Naive B cell (primary cell): Measurements from ENCODE around the gene MYO5A. TPM values are rescaled to one million over a fixed set of nuclear protein-coding genes. Genes with fewer than 3 reads are reported as not detected.
"Not testable (repeated sequence)": the region's sequence is repeated elsewhere in the genome, so short reads cannot be mapped to it uniquely, and the experiment has no call there.

Experiments used
- ATAC-seq, 2 donors: fragments of 150-1000 bp; cut with Tn5 transposase; 2 replicates each; pipeline ENCODE4 v1.10.0; 2021; ENCODE audit warnings: low read depth in 2 of 2, mild to moderate bottlenecking in 2 of 2, moderate library complexity in 2 of 2
- DNase-seq: peaks from one replicate; pipeline ENCODE4 v3.0.0; 2022
- H3K27ac Mint-ChIP-seq, 6 donors: one replicate each; pipeline ENCODE4 v1.8.0; 2020 to 2022; ENCODE audit warnings: mild to moderate bottlenecking in 6 of 6, mixed read lengths in 6 of 6, moderate library complexity in 5 of 6, inconsistent platforms in 2 of 6
- H3K27me3 Mint-ChIP-seq, 3 donors: one replicate each; pipeline ENCODE4 v1.8.0; 2021 to 2022; ENCODE audit warnings: mixed read lengths in 3 of 3, mild to moderate bottlenecking in 1 of 3
- H3K36me3 Mint-ChIP-seq, 2 donors: one replicate each; pipeline ENCODE4 v1.8.0; 2020 to 2022; ENCODE audit warnings: mixed read lengths in 2 of 2, inconsistent platforms in 1 of 2, mild to moderate bottlenecking in 1 of 2
- H3K4me1 Mint-ChIP-seq, 3 donors: one replicate each; pipeline ENCODE4 v1.8.0; 2020 to 2022; ENCODE audit warnings: mixed read lengths in 3 of 3, inconsistent platforms in 1 of 3, mild to moderate bottlenecking in 1 of 3, moderate library complexity in 1 of 3
- H3K4me3 Mint-ChIP-seq, 8 donors: one replicate each; pipeline ENCODE4 v1.8.0; 2020 to 2022; ENCODE audit warnings: mild to moderate bottlenecking in 8 of 8, mixed read lengths in 8 of 8, moderate library complexity in 8 of 8, inconsistent platforms in 2 of 8
- H3K9me3 Mint-ChIP-seq, 7 donors: one replicate each; pipeline ENCODE4 v1.8.0; 2020 to 2022; ENCODE audit warnings: mixed read lengths in 7 of 7, mild to moderate bottlenecking in 5 of 7, inconsistent platforms in 2 of 7, moderate library complexity in 1 of 7
- polyA plus RNA-seq, 6 donors: library from polyadenylated mRNA; unstranded; fragments of 300-500 nt; fragmentation: Illumina TruSeq; gene quantifications; one replicate each; pipeline ENCODE4 v1.2.3, GENCODE V29; 2021; ENCODE audit warnings: low read depth in 6 of 6

Gene MYO5A
- polyA plus RNA-seq, 6 donors from 2014 or later: 3.8 to 15.0 (median 9.3) TPM

- peaks cover 0 to 21% of the 10 kb centered on the region in 2 donors for H3K36me3 Mint-ChIP-seq
- no peak overlapping the region for H3K4me3 Mint-ChIP-seq
- ATAC-seq (no peak), DNase-seq (no peak)
- peaks cover 26 to 43% (median 34%) of the 10 kb centered on the region in 3 donors for H3K4me1 Mint-ChIP-seq
- peak overlapping the region in 1 of 6 donors; percentile 54 for H3K27ac Mint-ChIP-seq
- no peaks in the 10 kb centered on the region for H3K9me3 Mint-ChIP-seq
- no peaks in the 10 kb centered on the region for H3K27me3 Mint-ChIP-seq
Observed at GRCh38 chr15:52559022-52559421, 30.3 kb upstream of the MYO5A start.

- ATAC-seq (no peak), DNase-seq (no peak)
- no peaks in the 10 kb centered on the region for H3K9me3 Mint-ChIP-seq
- H3K27me3 Mint-ChIP-seq: no peaks in the 10 kb centered on the region
- no peak overlapping the region for H3K4me3 Mint-ChIP-seq
- H3K36me3 Mint-ChIP-seq: peaks cover 0 to 21% of the 10 kb centered on the region in 2 donors
- H3K27ac Mint-ChIP-seq: peak overlapping the region in 1 of 6 donors; percentile 82
- peaks cover 28 to 42% (median 36%) of the 10 kb centered on the region in 3 donors for H3K4me1 Mint-ChIP-seq
Observed at GRCh38 chr15:52558196-52558595, 29.5 kb upstream of the MYO5A start.

- H3K36me3 Mint-ChIP-seq: peaks cover 0 to 21% of the 10 kb centered on the region in 2 donors
- DNase-seq (no peak), ATAC-seq (no peak)
- no peak overlapping the region for H3K4me3 Mint-ChIP-seq
- H3K9me3 Mint-ChIP-seq: no peaks in the 10 kb centered on the region
- no peaks in the 10 kb centered on the region for H3K27me3 Mint-ChIP-seq
- H3K4me1 Mint-ChIP-seq: peaks cover 25 to 35% (median 32%) of the 10 kb centered on the region in 3 donors
- no peak overlapping the region for H3K27ac Mint-ChIP-seq
Observed at GRCh38 chr15:52557274-52557641, 28.6 kb upstream of the MYO5A start.

GRCh38 chr15:52556524-52557273 lies 28.0 kb upstream of the MYO5A start:
- Mint-ChIP-seq H3K9me3 (no peaks in the 10 kb centered on the region), H3K27ac (no peak overlapping the region), H3K36me3 (peaks cover 0 to 21% of the 10 kb centered on the region in 2 donors), H3K4me3 (no peak overlapping the region), H3K4me1 (peaks cover 25 to 34% (median 29%) of the 10 kb centered on the region in 3 donors), H3K27me3 (no peaks in the 10 kb centered on the region)
- ATAC-seq: no peak
- no peak for DNase-seq

GRCh38 chr15:52552303-52552702 lies 23.6 kb upstream of the MYO5A start:
- Mint-ChIP-seq H3K4me1 (peaks cover 0 to 10% (median 5%) of the 10 kb centered on the region in 3 donors), H3K36me3 (peaks cover 6 to 16% of the 10 kb centered on the region in 2 donors), H3K4me3 (no peak overlapping the region), H3K27ac (peak overlapping the region in 2 of 6 donors; percentile 29 to 76), H3K27me3 (no peaks in the 10 kb centered on the region), H3K9me3 (no peaks in the 10 kb centered on the region)
- ATAC-seq (no peak), DNase-seq (no peak)

- Mint-ChIP-seq H3K27ac (no peak overlapping the region), H3K9me3 (no peaks in the 10 kb centered on the region), H3K4me3 (no peak overlapping the region), H3K27me3 (no peaks in the 10 kb centered on the region), H3K36me3 (peaks cover 11 to 18% of the 10 kb centered on the region in 2 donors), H3K4me1 (peaks cover 0 to 10% (median 5%) of the 10 kb centered on the region in 3 donors)
- DNase-seq (no peak), ATAC-seq (no peak)
Observed at GRCh38 chr15:52551762-52552161, 23.1 kb upstream of the MYO5A start.

GRCh38 chr15:52551186-52551585 lies 22.5 kb upstream of the MYO5A start:
- H3K27me3 Mint-ChIP-seq, H3K9me3 Mint-ChIP-seq, H3K27ac Mint-ChIP-seq, H3K4me3 Mint-ChIP-seq, DNase-seq, ATAC-seq: not testable (repeated sequence)
- peaks cover 17 to 18% of the 10 kb centered on the region in 2 donors for H3K36me3 Mint-ChIP-seq
- H3K4me1 Mint-ChIP-seq: peaks cover 0 to 10% (median 5%) of the 10 kb centered on the region in 3 donors

- peak overlapping the region in 2 of 6 donors; percentile 13 to 78 for H3K27ac Mint-ChIP-seq
- H3K4me1 Mint-ChIP-seq: no peaks in the 10 kb centered on the region
- H3K36me3 Mint-ChIP-seq: peaks cover 23 to 31% of the 10 kb centered on the region in 2 donors
- no peak for DNase-seq
- no peak overlapping the region for H3K4me3 Mint-ChIP-seq
- no peak for ATAC-seq
- H3K9me3 Mint-ChIP-seq: peaks cover 0 to 22% (median 8%) of the 10 kb centered on the region in 7 donors
- no peaks in the 10 kb centered on the region for H3K27me3 Mint-ChIP-seq
Observed at GRCh38 chr15:52546031-52546751, 17.5 kb upstream of the MYO5A start.

- H3K27me3 Mint-ChIP-seq: peaks cover 0 to 4% (median 0%) of the 10 kb centered on the region in 3 donors
- H3K4me3 Mint-ChIP-seq: no peak overlapping the region
- no peaks in the 10 kb centered on the region for H3K4me1 Mint-ChIP-seq
- no peak for ATAC-seq
- peaks cover 5 to 7% of the 10 kb centered on the region in 2 donors for H3K36me3 Mint-ChIP-seq
- no peak for DNase-seq
- H3K9me3 Mint-ChIP-seq: peaks cover 0 to 17% (median 10%) of the 10 kb centered on the region in 7 donors
- H3K27ac Mint-ChIP-seq: no peak overlapping the region
Observed at GRCh38 chr15:52540374-52541012, 11.8 kb upstream of the MYO5A start.

GRCh38 chr15:52537459-52537858 lies 8.8 kb upstream of the MYO5A start:
- ATAC-seq (no peak), DNase-seq (no peak)
- H3K4me3 Mint-ChIP-seq: no peak overlapping the region
- no peaks in the 10 kb centered on the region for H3K36me3 Mint-ChIP-seq
- peaks cover 0 to 8% (median 5%) of the 10 kb centered on the region in 7 donors for H3K9me3 Mint-ChIP-seq
- H3K27ac Mint-ChIP-seq: no peak overlapping the region
- H3K27me3 Mint-ChIP-seq: peaks cover 0 to 9% (median 4%) of the 10 kb centered on the region in 3 donors
- no peaks in the 10 kb centered on the region for H3K4me1 Mint-ChIP-seq

GRCh38 chr15:52532427-52532826 lies 3.7 kb upstream of the MYO5A start:
- no peaks in the 10 kb centered on the region for H3K9me3 Mint-ChIP-seq
- peak overlapping the region in 1 of 8 donors; percentile 85 for H3K4me3 Mint-ChIP-seq
- peaks cover 9 to 17% (median 17%) of the 10 kb centered on the region in 3 donors for H3K4me1 Mint-ChIP-seq
- H3K27ac Mint-ChIP-seq: no peak overlapping the region
- H3K27me3 Mint-ChIP-seq: peaks cover 0 to 8% (median 4%) of the 10 kb centered on the region in 3 donors
- ATAC-seq (no peak), DNase-seq (no peak)
- no peaks in the 10 kb centered on the region for H3K36me3 Mint-ChIP-seq

GRCh38 chr15:52529940-52530339 lies 1.3 kb upstream of the MYO5A start:
- DNase-seq (no peak), ATAC-seq (no peak)
- Mint-ChIP-seq H3K36me3 (no peaks in the 10 kb centered on the region), H3K4me3 (peak overlapping the region; percentile 70 to 93 (median 84)), H3K27me3 (peaks cover 0 to 4% (median 0%) of the 10 kb centered on the region in 3 donors), H3K4me1 (peaks cover 20 to 31% (median 29%) of the 10 kb centered on the region in 3 donors), H3K27ac (peak overlapping the region; percentile 7 to 94 (median 72)), H3K9me3 (no peaks in the 10 kb centered on the region)

- peak overlapping the region; percentile 7 to 94 (median 72) for H3K27ac Mint-ChIP-seq
- peaks cover 0 to 4% (median 0%) of the 10 kb centered on the region in 3 donors for H3K27me3 Mint-ChIP-seq
- no peaks in the 10 kb centered on the region for H3K36me3 Mint-ChIP-seq
- H3K4me3 Mint-ChIP-seq: peak overlapping the region; percentile 70 to 93 (median 84)
- no peak for DNase-seq
- H3K4me1 Mint-ChIP-seq: peaks cover 20 to 31% (median 29%) of the 10 kb centered on the region in 3 donors
- ATAC-seq: no peak
- H3K9me3 Mint-ChIP-seq: no peaks in the 10 kb centered on the region
Observed at GRCh38 chr15:52529341-52529924, 753 bp upstream of the MYO5A start.
